SK-N-SH treated with all-trans-retinoic acid at 6 μM for 48 hours (cell line): ENCODE data around the gene KLHL35.

Experiments
- ARNTL ChIP-seq: fragments of 450-650 bp; formaldehyde crosslinking; IDR thresholded peaks from 2 replicates; pipeline ENCODE4 v1.5.0; 2020; ENCODE audit warnings: low read depth, mild to moderate bottlenecking, moderate library complexity, borderline replicate concordance
- BACH2 ChIP-seq: fragments of 250-450 bp; sonication (Bioruptor Pico); IDR thresholded peaks from 2 replicates; pipeline ENCODE4 v1.9.0; 2021; ENCODE audit warnings: mild to moderate bottlenecking, borderline replicate concordance
- ESRRG ChIP-seq: fragments of 250-450 bp; sonication (Bioruptor Pico); IDR thresholded peaks from 2 replicates; pipeline ENCODE4 v1.6.1; 2021; ENCODE audit warnings: mild to moderate bottlenecking
- OSR1 ChIP-seq: fragments of 250-450 bp; sonication (Bioruptor Pico); IDR thresholded peaks from 2 replicates; pipeline ENCODE4 v1.8.0; 2022; ENCODE audit warnings: moderate library complexity, mild to moderate bottlenecking, inconsistent platforms
- PATZ1 ChIP-seq: fragments of 250-450 bp; sonication (Bioruptor Pico); IDR thresholded peaks from 2 replicates; pipeline ENCODE4 v1.8.0; 2020; ENCODE audit warnings: mild to moderate bottlenecking, moderate library complexity, borderline replicate concordance
- TSHZ2 ChIP-seq: fragments of 250-450 bp; sonication (Bioruptor Pico); IDR thresholded peaks from 2 replicates; pipeline ENCODE4 v1.5.0; 2020; ENCODE audit warnings: mild to moderate bottlenecking, moderate library complexity
- ZC3H10 ChIP-seq: fragments of 250-450 bp; sonication (Bioruptor Pico); IDR thresholded peaks from 2 replicates; pipeline ENCODE4 v1.5.1; 2021; ENCODE audit warnings: mild to moderate bottlenecking, moderate library complexity
- ZFP3 ChIP-seq: fragments of 250-450 bp; sonication (Bioruptor Pico); IDR thresholded peaks from 2 replicates; pipeline ENCODE4 v1.5.0; 2020; ENCODE audit warnings: mild to moderate bottlenecking, moderate library complexity
- ZNF565 ChIP-seq: fragments of 450-650 bp; formaldehyde crosslinking; conservative IDR thresholded peaks from 2 replicates; pipeline ENCODE4 v1.5.0; 2020; ENCODE audit warnings: low read depth, mild to moderate bottlenecking, moderate library complexity

GRCh38 chr11:75469785-75470405, 36.9 kb upstream of the KLHL35 start:
- TF ChIP-seq ARNTL (CRISPR knock-in tag), result no peak
- no peak for TF ChIP-seq OSR1 (CRISPR knock-in tag)
- no peak for TF ChIP-seq PATZ1
- no peak for TF ChIP-seq ZFP3 (CRISPR knock-in tag)
- TF ChIP-seq BACH2 (CRISPR knock-in tag), result no peak
- no peak for TF ChIP-seq ZNF565 (CRISPR knock-in tag)
- no peak for TF ChIP-seq TSHZ2 (CRISPR knock-in tag)
- TF ChIP-seq ESRRG, result no peak
- TF ChIP-seq ZC3H10 (CRISPR knock-in tag), result no peak
